ELR (cell line): Measurements from ENCODE around the gene KRTAP12-2.

Source experiments
- DNase-seq: peaks from one replicate; pipeline ENCODE4 v3.0.0-alpha.2; 2015; ENCODE audit warnings: low read depth

Gene KRTAP12-2, protein sequence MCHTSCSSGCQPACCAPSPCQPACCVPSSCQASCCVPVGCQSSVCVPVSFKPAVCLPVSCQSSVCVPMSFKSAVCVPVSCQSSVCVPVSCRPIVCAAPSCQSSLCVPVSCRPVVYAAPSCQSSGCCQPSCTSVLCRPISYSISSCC

DNA sequence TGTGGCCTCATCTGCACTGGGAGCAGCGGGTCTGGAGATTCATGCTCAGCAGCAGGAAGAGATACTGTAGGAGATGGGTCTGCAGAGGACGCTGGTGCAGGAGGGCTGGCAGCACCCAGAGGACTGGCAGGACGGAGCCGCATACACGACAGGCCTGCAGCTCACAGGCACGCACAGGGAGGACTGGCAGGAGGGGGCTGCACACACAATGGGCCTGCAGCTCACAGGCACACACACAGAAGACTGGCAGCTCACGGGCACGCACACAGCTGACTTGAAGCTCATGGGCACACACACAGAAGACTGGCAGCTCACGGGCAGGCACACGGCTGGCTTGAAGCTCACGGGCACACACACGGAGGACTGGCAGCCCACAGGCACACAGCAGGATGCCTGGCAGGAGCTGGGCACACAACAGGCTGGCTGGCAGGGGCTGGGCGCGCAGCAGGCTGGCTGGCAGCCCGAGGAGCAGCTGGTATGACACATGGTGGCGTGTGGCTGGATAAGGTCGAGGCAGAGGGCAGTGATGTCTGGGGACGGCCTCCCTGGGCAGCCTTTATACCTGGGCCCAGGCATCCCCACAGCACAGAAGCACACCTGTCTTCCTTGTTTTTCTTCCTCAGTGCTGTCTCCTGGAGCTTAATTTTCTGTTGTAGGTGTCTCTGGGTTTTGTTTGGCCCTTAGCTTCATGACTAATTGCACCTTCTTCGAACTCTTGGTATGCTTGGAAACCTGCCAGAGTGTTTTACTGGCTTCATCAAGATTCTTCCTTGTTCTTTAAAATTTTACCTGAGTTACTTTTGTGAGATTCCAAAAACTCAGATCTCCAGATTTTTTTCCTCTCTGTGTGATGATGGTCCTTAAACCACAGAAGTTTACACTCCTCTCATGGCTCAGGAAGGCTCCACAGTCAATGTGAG is at the start of gene KRTAP12-2:
Gene KRTAP12-2, minus strand, starts transcription at position 527 of the 920 bp plus-strand sequence. Its CDS starts 41 bp downstream, at position 486.
- no peak for DNase-seq

DNA sequence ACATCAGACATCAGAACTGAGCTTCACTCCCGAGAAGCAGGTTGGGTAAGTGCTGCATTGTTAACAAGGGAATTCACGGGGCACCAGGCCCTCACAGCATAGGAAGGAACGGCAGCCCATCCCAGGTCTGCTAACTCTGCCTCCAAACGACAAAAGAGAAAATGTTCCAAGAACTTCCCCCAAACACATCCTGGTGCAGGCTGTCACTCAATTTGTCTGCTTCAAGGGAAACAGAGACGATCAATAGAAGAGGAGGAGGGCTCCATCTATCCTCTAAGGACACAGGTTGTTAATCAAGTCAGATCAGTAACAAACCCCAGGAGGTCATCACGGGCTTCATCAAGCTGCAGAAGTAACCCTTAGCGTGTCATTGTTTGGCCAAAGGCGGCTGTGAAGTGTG is 48.2 kb upstream of the KRTAP12-2 start:
- DNase-seq, result no peak

DNA sequence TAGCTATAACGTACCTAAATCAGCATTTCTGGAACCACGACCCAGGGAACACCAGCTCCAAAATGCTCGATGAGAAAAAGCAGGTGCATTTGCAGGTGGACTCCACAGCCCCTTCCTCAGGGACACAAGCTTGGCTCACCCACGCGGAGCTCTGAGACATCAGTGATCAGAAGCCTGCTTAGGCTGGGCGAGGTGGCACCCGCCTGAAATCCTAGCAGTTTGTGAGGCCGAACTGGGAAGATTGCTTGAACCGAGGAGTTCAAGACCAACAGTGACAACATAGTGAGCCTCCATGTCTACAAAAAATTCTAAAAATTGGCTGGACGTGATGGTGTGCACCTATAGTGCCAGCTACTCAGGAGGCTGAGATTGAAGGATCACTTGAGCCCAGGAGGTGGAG is 47.1 kb upstream of the KRTAP12-2 start:
- DNase-seq, result no peak

DNA sequence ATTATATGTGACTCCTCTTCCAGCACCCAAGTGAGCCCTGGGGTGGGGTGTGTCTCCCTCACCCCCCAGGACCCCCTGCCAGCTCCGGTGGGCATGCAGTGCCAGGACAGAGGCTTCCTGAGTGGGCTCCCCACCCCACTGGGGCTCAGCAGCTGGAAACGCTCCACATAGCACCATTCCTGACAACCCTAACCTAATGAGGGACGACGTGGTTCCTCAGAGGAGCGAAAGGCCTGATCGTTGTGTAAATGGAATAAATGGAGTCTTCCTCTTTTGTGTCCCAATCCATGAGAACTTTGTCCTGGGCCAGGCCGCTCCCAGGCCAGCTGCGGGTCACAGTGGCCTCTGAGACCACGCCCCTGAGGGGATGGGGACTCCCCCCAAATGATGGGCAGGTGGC is 46.4 kb upstream of the KRTAP12-2 start:
- no peak for DNase-seq

DNA sequence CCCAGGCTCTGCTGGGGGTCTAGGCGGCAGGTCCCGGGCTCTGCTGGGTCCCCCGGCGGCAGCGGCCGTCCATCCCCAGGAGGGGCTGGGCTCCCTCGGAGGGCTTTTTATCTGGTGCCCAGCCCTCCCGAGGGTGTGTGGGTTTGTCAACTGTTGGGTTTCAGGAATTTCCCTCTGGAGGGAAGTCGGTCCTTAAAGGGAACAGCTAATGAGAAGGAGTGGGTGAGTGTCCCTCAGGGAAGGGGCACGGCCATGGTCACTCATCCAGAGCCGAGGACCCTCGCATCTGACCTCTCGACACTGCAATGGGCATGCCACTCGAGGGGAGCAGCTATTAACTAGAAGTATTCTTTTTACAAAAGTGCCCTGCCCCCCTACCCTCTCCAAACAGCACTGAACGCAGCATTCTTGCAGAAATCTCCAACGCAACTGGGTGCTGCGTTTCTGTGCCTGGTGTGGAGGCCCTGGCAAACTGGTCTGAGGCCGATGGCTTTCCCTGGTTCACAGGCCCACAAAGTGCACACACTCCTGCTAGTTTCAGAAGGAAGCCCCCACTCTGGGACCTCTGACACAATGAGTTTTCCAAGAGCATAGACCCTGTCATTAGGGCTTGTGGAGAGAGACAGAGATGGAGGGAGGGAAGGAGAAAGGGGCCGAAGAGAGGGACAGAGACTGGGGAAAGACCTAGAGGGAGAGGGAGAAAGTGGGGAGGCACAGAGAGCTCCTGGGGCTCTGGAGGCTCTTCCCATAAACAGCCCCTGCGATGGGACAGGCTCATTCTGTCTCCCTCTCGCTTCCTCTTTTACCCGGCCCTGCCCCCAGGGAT is 45.7 kb upstream of the KRTAP12-2 start:
- DNase-seq, result no peak

DNA sequence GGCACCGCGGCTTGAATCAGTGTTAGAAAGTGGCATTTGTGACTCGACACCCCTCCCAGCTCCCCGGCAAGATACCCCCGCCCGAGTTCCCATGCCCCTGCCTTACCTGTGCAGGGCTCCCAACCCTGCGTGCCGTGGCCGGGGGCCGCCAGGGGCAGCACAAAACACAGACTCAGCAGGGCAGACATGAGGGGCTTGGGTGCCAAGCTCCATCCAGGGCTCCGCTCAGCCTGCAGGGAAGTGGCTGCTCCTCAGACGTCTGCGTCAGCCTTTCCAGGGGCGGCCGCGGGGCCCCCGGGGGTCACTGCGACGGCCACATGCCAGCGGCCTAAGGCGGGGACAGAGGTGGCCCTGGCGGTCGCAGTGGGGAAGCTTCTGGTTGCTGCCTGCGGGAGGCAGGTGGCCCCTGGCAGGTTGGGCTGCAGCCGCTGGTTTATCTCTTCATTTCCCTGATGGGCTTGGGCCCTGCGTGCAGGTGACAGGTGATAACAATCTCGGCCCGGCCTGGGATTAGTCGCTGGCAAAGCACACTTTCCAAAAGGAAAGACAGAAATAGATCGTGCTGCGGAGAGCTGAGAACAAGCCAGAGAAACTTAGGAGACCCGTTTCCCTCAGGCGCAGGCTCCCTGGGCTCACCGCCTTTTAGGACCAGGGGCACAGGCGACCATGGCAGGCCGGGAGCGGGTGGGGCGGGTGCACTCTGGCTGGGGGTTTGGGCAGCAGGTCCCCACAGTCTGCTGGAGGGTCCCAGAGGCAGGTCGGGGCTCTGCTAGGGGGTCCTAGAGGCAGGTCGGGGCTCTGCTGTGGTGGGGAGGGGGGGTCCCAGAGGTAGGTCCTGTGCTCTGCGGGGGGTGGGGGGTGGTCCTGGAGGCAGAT is 44.8 kb upstream of the KRTAP12-2 start, which contains the start of gene TSPEAR:
Gene TSPEAR, minus strand, starts transcription at position 246 of the 876 bp plus-strand sequence. Its CDS starts 58 bp downstream, at position 188.
- DNase-seq, result no peak

DNA sequence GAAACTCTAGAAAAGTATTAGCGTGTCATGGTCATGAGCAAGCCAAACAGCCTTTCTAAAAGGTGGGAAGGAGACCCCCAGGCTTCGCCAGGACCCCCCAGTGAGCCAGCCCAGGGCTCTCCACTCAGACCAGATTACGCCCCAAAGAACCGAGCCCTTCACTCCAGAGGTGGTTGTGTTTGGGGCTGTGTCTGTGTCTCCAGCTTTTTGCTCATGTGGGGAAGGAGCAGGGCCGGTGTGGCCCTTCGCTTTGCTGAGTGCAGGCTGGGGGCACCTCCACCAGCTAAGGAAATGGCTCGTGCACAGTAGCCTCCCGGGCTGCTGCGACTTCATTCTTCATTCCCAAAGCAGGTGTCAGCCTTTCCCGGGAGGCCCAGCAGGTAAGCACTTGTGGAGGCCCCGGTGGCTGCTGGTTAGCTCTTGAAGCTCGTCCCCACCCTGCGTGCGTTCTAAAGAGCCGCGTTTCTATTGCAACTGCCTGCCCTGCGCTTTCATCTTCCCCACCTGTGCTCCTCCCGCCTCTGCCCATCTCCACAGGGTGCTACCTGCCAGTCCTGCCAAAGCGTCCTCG is 44.1 kb upstream of the KRTAP12-2 start:
- DNase-seq, result no peak

DNA sequence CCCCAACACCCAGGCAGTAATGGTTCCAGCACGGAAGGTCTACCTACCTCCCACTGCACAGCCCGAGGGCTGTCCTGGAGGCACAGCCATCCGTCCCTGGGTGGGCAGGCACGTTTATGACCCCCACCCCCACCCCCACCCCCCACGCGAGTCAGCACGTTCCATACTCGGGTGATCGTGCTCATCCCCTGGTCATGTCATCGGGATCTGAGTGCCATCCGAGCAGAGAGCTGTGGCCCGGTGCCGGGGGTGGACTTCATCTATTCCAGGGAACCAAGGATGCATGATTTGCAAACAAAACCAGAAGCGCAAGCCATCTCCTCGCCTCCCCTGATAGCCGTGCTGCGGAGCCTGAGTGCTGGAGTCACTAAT is 43.6 kb upstream of the KRTAP12-2 start:
- no peak for DNase-seq

DNA sequence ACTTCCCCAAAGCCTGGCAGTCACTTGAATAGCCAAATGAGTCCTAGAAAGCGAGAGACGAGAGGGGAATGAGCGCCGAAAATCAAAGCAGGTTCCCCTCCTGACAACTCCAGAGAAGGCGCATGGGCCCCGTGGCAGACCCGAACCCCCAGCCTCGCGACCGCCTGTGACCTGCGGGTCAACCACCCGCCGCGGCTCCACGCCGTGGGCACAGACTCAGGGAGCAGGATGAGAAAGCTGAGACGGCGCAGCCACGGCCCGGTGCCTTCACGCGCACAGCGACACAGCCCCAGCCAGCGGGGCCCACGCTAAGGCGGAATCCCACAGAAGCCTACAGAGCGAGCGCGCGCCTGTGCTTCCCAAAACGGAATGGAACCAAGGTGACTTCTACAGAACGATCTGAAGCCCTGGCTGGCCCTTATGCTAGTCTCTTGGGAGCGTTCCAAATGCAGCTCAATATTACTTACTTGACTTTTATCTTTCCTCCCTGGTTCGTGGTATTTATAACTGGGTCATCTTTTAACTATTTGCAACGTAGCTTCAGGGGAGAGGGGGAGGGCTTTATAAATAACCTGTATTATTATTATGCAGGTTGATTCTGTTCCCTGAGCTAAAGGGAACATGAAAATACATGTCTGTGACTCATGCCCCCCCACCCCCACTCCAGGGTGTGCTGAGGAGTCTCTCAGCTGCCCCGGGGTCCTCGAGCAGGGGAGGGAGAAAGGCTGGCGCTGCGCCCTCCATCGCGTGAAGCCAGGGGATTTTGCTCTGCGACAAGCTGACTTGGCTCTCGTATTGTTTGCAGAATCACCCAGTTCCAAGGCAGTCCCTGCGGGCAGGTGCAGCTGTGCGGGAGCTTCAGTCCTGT is 42.9 kb upstream of the KRTAP12-2 start:
- DNase-seq, result peak; percentile 15

DNA sequence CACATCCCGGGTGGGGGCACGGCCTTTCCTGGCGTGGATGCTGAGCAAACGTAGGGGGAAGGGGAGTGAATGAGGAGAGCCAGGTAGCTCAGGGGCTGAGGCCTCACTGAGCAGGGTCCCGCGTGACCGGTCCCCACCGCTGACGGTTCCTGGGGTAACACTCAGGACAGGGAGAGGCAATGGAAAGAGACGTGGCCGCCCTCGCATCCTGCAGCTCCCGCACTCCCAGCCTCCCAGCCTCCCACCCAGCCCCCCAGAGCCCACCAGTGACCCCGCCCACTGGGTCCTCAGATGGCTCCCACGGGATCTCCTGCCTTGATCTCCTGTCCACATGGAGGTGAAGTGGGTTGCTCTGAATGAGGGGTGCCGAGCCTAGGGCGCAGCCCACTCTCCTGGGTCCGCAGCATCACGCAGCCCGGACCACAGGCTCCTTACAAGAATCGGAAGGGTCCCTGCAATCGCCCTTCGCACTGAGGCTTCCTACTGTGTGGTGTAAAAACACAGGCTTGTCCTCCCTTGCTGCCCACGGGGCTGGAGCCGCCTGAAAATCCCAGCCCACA is 42.2 kb upstream of the KRTAP12-2 start:
- no peak for DNase-seq

DNA sequence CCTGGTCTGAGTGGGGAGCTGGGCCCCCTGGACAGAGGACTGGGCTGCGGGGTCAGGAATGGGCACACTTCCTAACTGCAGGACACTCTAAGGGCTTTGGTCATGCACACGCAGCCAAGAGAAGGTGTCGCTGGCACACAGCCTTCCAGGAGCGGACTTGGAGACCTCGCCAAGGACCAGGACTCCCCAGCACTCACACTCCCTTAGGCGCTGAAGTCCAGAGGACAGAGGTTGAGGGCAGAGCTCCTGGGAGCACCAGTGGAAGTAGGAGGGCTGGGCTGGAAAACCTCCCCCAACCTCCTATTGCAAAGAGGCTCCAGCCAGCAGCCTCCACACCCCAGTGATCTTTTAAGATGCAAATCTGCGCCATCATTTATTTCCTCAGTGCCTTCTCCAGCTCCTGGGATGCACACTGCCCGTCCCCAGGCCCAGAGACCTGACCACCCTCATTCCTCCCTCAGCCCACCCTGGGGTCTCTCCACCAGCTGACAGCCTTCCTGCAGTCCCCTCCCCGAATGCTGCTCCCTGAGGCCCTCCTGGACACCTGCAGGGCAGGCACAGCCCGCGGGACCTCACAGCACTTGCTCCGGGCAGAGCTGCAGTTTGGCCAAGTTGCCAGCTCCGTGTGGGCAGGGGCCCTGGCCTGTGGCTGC is 41.6 kb upstream of the KRTAP12-2 start:
- DNase-seq, result no peak

DNA sequence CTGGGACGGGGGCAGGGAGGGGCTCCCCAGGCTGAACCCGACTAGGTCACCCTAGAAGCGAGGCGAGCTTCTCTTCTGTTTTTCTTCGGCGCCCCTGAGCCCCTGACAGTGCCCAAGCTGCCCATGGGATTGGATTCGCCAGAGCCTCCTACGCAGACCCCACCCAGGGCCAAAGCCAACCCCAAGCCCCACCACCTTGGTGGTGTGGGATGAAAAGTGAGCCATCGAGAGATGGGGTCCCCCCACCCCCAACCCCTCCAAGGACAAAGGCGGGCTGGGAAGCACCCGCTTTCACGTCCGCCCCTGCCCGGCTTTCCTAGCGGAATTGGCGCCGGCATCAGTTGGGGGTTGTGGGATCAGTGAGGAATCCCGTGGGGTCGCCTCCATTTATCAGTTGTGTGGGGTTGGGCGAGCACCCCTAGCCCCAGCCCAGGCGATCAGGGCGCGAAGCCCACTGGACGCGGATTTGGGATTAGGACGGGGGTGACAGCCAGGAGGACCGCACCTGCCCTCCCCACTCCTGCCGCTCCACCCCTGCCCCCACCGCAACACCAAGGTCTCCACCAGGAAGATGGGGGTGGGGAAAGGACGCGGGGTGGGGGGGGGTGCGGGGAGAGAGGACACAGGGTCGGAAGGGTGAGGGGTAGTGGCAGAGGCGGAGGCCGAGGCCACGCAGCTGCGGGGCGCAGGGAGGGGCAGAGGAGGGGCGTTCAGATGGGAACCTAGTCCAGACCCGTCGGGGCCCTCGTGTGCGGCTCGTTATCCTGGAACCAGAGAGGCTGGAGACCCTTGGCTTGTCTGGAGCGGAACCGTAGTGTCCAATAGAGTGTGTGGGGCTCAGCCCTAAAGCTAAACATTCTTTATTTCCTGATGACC is 40.2 kb upstream of the KRTAP12-2 start:
- no peak for DNase-seq

DNA sequence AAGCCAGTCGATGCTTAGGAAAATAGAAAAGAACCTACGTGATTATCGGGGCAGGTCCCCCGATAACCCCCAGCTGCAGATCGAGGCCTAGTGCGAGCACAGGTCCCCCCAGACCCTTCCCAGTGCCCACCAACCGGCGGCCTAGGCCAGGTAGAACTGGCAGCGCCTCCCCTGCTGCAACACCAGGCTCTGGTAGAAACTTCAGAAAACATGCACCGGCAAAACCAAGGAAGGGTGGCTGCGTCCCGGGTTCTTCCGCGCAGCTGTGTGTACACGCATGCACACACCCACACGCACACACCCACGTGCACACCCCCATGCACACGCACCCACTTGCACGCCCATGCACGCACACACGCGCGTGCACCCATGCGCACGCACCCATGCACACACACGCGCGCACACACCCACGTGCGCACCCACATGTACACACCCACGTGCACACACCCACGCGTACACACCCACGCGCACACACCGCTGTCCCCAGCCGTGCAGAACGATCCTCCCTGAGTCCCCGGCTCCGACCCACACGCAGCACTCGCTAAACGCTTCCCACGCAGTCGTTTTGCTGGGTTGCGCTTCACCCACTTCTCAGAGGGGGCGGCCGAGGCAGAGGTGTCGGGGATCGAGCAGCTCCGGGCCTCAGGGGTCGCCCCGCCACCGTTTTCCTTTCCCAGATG is 39.4 kb upstream of the KRTAP12-2 start:
- DNase-seq, result no peak

DNA sequence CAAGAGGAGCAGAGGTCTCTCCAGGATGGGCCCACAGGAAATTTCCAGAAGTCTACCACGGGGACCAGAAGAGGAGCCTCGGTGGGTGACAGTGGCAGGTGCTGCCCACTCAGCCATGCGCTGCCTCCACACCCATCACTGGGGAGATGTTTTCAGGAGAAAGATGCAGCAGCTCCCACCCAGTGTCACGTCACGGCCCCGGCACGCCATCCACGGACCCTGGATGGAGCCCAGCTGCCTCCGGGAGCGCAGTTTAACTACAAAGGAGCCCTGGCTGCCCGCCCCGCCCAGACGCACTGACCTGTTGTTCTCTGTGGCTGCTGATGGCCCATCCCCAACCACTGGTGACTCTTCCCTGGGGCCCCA is 37.9 kb upstream of the KRTAP12-2 start:
- DNase-seq, result no peak

DNA sequence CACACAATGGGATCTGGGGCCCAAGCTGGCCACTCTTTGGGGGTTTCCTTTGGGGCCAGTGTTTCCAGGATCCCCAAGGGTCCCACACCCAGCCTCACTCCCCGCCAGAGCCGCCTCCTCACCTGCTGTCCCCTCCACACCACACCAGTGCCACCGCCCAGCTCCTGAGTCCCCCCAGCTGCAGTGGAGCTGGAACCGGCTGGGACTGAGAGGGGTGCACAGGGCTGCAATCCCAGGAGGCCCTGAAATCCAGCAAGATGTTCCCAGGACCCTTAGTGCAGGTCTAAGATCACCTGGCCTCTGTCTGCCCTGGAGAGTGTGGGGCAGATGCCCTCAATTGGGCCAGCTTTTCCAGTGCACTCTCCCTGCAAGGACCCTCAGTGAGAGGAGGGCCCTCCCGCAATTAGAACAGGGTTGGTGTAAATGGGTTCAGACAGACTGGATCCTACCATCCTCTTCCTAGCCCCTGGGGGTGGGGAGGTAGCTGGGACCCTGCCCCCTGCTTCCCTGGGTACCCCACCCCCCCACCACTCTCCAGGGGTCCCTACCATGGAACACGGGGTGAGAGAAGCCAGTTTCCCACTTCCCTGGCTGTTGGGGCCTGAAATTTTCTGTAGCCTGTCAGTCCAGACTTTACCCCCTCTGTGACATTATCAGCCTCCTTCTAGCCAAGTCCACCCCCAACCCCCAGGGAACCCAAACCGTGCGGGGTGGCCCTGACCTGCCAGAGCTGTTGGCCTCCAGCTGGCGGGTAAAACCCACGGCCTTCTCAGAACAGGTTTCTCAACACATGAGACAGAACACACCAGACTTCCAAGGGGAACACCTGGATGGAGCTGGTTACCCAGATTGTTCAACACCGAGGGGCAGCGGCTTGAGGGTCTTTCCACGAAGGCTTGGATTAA is 37.3 kb upstream of the KRTAP12-2 start:
- DNase-seq, result no peak

DNA sequence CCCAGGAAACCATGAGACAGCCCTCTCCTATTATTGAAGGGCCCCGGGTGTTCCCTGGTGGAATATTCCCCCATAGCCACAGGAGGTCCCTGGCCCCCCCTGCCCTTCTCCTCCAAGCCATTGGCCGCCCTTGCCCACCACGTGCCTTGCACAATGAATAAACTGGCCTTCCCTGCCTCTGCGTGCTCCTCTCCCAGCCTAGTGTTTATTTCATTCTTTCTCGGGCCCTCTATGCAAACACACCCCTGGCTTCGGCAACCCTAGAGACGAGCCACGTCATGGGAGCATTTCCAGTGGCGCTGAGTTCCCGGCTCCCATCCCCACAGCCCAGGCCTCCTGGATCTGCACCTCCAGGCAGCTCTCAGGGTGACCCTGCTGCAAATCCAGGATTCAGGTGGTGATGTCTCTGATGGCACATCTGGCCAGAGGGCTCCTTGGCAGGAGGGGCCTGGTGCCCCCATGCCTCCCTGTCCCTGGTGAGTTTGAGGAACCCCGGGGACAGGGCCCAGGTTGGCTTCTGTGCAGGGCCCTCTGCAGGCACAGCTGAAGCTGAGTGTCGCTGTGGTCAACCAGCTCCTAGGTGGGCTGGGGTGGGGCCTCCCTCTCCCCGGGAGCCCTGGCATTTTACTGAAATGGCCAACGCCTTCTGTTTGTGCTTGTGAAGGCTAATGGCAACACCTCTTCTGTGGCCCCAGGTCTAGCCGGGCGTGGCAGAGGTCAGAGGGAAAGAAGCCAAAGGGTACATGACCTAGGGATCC is 36.4 kb upstream of the KRTAP12-2 start:
- DNase-seq, result no peak
